WTC11 (cell line): ENCODE measurements around the gene ZC3H12A. TPM values are rescaled to one million over a fixed set of nuclear protein-coding genes. Genes with fewer than 3 reads are reported as not detected.

Experiments used
- ATAC-seq: fragments of 200-7000 bp; cut with Tn5 transposase; 2 replicates; pipeline ENCODE4 v1.10.0; 2021; ENCODE audit warnings: mild to moderate bottlenecking, moderate library complexity
- CTCF ChIA-PET: fragments of 300-600 bp; sonication (Branson Sonifier 250); formaldehyde crosslinking; loops from one replicate; lab custom pipeline; 2021; ENCODE audit warnings: antibody characterized with exemption; lab: Charles Lee
- POLR2A ChIA-PET: fragments of 350-600 bp; sonication (Branson Sonifier 250); formaldehyde crosslinking; loops from one replicate; lab custom pipeline; 2021; ENCODE audit warnings: antibody characterized with exemption; lab: Charles Lee
- DNase-seq: peaks from one replicate; pipeline ENCODE4 v3.0.0; 2021; ENCODE audit warnings: low spot score
- H3K27ac Mint-ChIP-seq: 2 replicates; pipeline ENCODE4 v1.8.0; 2021; ENCODE audit warnings: mixed read lengths
- H3K27me3 Mint-ChIP-seq: 2 replicates; pipeline ENCODE4 v1.8.0; 2021; ENCODE audit warnings: low read depth, mild to moderate bottlenecking, moderate library complexity, mixed read lengths
- H3K36me3 Mint-ChIP-seq: 2 replicates; pipeline ENCODE4 v1.8.0; 2021; ENCODE audit warnings: mixed read lengths
- H3K4me1 Mint-ChIP-seq: 2 replicates; pipeline ENCODE4 v1.8.0; 2022; ENCODE audit warnings: mixed read lengths
- H3K4me3 Mint-ChIP-seq: 2 replicates; pipeline ENCODE4 v1.8.0; 2021; ENCODE audit warnings: mild to moderate bottlenecking, moderate library complexity, mixed read lengths
- H3K9me3 Mint-ChIP-seq: 2 replicates; pipeline ENCODE4 v1.8.0; 2021; ENCODE audit warnings: mixed read lengths
- AR ChIP-seq: fragments of 250-450 bp; sonication (Bioruptor Pico); IDR thresholded peaks from 2 replicates; pipeline ENCODE4 v1.9.0; 2021; ENCODE audit warnings: mild to moderate bottlenecking
- ATF3 ChIP-seq: sonication (generic); formaldehyde crosslinking; conservative IDR thresholded peaks from 2 replicates; pipeline ENCODE4 v1.8.1; 2022; ENCODE audit warnings: mild to moderate bottlenecking, missing genetic modification reagents
- CDX4 ChIP-seq: fragments of 250-450 bp; sonication (Bioruptor Pico); IDR thresholded peaks from 2 replicates; pipeline ENCODE4 v1.9.0; 2021; ENCODE audit warnings: moderate library complexity, mild to moderate bottlenecking, inconsistent platforms, borderline replicate concordance
- FOXP1 ChIP-seq: sonication (generic); formaldehyde crosslinking; IDR thresholded peaks from 2 replicates; pipeline ENCODE4 v1.8.0; 2022; ENCODE audit warnings: missing genetic modification reagents, mild to moderate bottlenecking, moderate library complexity, borderline replicate concordance
- FOXP4 ChIP-seq: sonication (generic); formaldehyde crosslinking; IDR thresholded peaks from 2 replicates; pipeline ENCODE4 v1.8.0; 2022; ENCODE audit warnings: mild to moderate bottlenecking, missing genetic modification reagents
- JUN ChIP-seq: sonication (generic); formaldehyde crosslinking; IDR thresholded peaks from 2 replicates; pipeline ENCODE4 v1.8.0; 2023; ENCODE audit warnings: mild to moderate bottlenecking, missing genetic modification reagents
- KAT7 ChIP-seq: sonication (generic); formaldehyde crosslinking; IDR thresholded peaks from 2 replicates; pipeline ENCODE4 v1.8.1; 2023; ENCODE audit warnings: missing genetic modification reagents, mild to moderate bottlenecking, borderline replicate concordance
- MLX ChIP-seq: sonication (generic); formaldehyde crosslinking; IDR thresholded peaks from 2 replicates; pipeline ENCODE4 v1.8.1; 2023; ENCODE audit warnings: mild to moderate bottlenecking, missing genetic modification reagents, moderate library complexity
- NR1H2 ChIP-seq: sonication (generic); formaldehyde crosslinking; IDR thresholded peaks from 2 replicates; pipeline ENCODE4 v1.9.0; 2021; ENCODE audit warnings: mild to moderate bottlenecking, moderate library complexity, missing genetic modification reagents
- OVOL2 ChIP-seq: fragments of 250-450 bp; sonication (Bioruptor Pico); IDR thresholded peaks from 2 replicates; pipeline ENCODE4 v1.9.0; 2021; ENCODE audit warnings: mild to moderate bottlenecking, borderline replicate concordance
- TCF7 ChIP-seq: sonication (generic); formaldehyde crosslinking; IDR thresholded peaks from 2 replicates; pipeline ENCODE4 v1.8.0; 2022; ENCODE audit warnings: mild to moderate bottlenecking, low read depth, missing genetic modification reagents, moderate library complexity
- ZNF425 ChIP-seq: fragments of 250-450 bp; sonication (Bioruptor Pico); conservative IDR thresholded peaks from 2 replicates; pipeline ENCODE4 v1.9.0; 2021; ENCODE audit warnings: mild to moderate bottlenecking
- ZNF512 ChIP-seq: sonication (generic); formaldehyde crosslinking; IDR thresholded peaks from 2 replicates; pipeline ENCODE4 v1.8.1; 2022; ENCODE audit warnings: missing genetic modification reagents, borderline replicate concordance
- total RNA-seq: library from RNA; stranded (reverse); gene quantifications from 3 replicates; pipeline ENCODE4 v1.2.3, GENCODE V29; 2021

The ZC3H12A gene
- total RNA-seq, 1 experiment from 2014 or later, result 10.9 TPM

DNA sequence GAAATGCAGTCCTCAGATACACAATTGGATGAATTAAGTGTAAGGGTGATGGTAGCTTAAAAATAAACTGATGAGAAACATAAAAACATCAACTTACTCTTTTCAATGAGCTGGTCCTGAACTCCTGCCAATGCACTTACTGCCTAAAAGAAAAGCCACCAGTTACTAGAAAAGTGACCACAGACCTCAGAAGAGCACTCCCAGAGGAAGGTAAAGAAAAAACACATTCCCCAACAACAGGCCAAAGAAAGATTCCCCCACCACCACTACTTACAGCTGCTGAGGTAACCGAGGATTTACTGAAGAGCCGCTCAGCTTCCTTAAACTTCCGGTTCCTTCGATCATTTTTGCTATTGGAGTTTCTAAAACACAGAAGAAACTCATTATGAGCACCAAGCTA, 34.8 kb downstream of the ZC3H12A start:
- Mint-ChIP-seq H3K27ac (no peak overlapping the region), H3K9me3 (no peaks in the 10 kb centered on the region), H3K4me3 (no peak overlapping the region), H3K36me3 (peaks cover 35% of the 10 kb centered on the region), H3K4me1 (peaks cover 5% of the 10 kb centered on the region), H3K27me3 (no peaks in the 10 kb centered on the region)
- TF ChIP-seq FOXP1 (CRISPR knock-in tag) (no peak), FOXP4 (CRISPR knock-in tag) (no peak), AR (no peak), TCF7 (no peak), OVOL2 (no peak), ATF3 (CRISPR knock-in tag) (no peak), ZNF425 (CRISPR knock-in tag) (no peak), MLX (CRISPR knock-in tag) (no peak), ZNF512 (no peak), NR1H2 (no peak), JUN (CRISPR knock-in tag) (no peak)
- ChIA-PET POLR2A (no interaction called here), CTCF (interaction anchor here (1.0 to 1.6 kb wide), 8 partner anchors 18 to 181 kb away, joined by 3 to 17 read pairs (median 5); partner anchors contain the start of genes DNALI1 and ZC3H12A)
- DNase-seq (no peak), ATAC-seq (peak; percentile 60)

DNA sequence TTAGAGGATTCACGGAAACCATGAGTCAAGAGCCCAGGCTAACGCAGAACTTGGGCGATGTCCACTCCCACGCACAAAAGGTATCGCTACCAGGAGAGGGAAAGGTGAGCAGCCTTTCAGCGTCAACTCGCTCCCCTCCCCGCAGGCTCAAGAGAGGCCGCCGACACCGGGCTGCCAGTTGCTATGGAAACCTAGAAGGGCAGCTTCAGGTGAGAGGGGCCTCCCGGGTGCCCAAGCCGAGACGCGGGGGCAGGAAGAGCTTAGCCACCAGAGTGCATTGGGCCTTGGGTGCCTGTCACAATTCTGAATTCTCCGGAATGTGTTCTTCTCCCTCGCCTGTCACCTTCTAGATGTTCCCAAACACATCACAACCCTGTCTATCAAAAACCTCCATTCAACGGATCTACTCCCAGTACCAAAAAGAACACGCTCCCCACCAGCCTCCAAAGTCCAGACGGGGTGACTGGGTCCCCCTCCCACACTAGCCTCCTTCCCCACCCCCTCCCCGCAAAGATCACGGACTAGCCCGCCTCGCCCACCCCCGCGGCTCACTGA, 39.5 kb downstream of the ZC3H12A start:
- H3K27ac Mint-ChIP-seq, result peak overlapping the region; percentile 79
- H3K4me1 Mint-ChIP-seq, result peaks cover 19% of the 10 kb centered on the region
- peaks cover under 1% of the 10 kb centered on the region; the same call in 1 of the 2 replicates for H3K9me3 Mint-ChIP-seq
- H3K36me3 Mint-ChIP-seq, result peaks cover 15% of the 10 kb centered on the region
- TF ChIP-seq KAT7 (CRISPR knock-in tag), result peak; percentile 43; the same call in 1 of the 2 replicates
- no peak for TF ChIP-seq CDX4 (CRISPR knock-in tag)
- 0 out of 2 replicates have a peak, but pooled peaks cover 6% of the 10 kb centered on the region for H3K27me3 Mint-ChIP-seq
- DNase-seq, result peak; percentile 65
- H3K4me3 Mint-ChIP-seq, result peak overlapping the region; percentile 98
- ATAC-seq, result peak; percentile 18
- ChIA-PET CTCF (interaction anchor here (1.0 to 3.2 kb wide), 23 partner anchors 8 to 381 kb away, joined by 3 to 53 read pairs (median 8); partner anchors contain the start of genes CDCA8, DNALI1, RSPO1 and SNIP1), POLR2A (interaction anchor here (1.6 kb wide), 1 partner anchor 41 kb away, joined by 5 read pairs; the partner anchor contains the start of gene SNIP1)
